HG02763 (cell line): ENCODE measurements around the gene FARP1.

Experiments used
- ATAC-seq: cut with Tn5 transposase; IDR thresholded peaks from one replicate; pipeline ENCODE4 v1.9.1; 2021; ENCODE audit warnings: mild to moderate bottlenecking, moderate library complexity; ENCODE audit not compliant: unreplicated experiment

FARP1 gene

GRCh38 chr13:98451676-98452470 is 309.0 kb downstream of the FARP1 start:
- no peak for ATAC-seq

- ATAC-seq: no peak
These were observed 310.3 kb downstream of the FARP1 start for GRCh38 chr13:98452851-98453843.

GRCh38 chr13:98454389-98454881 is 311.5 kb downstream of the FARP1 start:
- no peak for ATAC-seq

- ATAC-seq: no peak
These were observed 313.5 kb downstream of the FARP1 start for GRCh38 chr13:98456413-98456845.

DNA sequence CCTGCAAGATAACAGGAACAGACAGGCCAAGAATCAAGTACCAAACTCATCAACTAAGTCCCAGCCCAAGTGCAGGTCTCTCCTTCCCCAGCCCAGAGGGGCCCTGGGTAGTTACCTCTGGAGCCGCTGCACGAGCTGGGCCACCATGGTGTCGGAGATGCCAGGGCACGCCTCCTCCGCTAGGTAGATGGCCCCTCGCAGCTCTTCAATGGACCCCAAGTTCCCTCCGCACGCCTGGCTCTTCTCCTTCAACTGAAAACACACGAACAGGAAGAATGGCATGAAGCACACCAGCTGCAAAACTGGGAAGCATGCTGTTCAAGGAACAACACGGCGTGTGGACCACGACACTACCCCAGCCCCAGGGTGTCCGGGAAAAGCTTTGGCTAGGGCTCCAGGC is 314.2 kb downstream of the FARP1 start:
- no peak for ATAC-seq

DNA sequence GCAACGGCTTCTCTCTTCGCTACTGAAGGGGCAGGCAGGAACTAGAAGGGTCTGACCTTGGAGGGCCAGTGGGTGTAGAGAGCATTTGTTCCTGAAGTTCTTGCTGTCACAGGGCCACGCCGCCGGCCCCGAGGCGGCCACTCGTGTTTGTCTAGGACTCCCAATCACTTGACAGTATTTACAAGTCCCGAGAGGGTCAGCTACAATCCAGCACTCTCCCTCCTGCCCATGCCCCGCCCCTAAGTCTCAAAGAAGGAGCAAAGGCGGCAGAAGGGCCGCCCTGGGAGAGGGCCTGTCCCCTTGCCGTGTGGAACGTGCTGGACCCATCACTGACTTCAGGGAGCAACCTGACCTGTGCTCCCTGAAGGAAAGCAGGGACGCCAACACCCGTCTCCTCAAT is 315.5 kb downstream of the FARP1 start:
- no peak for ATAC-seq

DNA sequence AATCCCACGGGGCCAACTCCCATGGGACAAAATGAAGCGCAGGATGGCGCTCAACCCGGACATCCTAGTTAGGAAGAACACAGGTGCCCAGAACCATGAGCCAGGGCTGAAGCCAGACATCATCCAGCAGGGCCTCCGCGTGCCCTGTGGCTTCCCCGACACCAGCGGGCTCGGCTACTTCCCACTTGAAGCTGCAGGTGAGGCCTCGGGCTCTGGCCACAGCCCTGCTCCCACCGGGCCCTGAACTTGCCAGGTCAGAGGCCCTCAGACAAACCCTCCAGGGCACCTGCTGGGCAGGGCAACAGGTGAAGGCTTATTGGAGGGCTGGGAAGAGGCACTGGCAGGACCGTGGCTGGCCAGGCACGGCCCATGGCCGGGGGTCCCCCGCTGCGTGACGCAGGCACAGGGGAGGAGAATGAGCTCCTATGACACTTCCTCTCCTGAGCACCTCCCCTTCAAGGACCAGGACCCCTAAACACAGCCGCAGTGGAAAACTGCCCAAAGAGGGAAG is 316.3 kb downstream of the FARP1 start:
- ATAC-seq: no peak

DNA sequence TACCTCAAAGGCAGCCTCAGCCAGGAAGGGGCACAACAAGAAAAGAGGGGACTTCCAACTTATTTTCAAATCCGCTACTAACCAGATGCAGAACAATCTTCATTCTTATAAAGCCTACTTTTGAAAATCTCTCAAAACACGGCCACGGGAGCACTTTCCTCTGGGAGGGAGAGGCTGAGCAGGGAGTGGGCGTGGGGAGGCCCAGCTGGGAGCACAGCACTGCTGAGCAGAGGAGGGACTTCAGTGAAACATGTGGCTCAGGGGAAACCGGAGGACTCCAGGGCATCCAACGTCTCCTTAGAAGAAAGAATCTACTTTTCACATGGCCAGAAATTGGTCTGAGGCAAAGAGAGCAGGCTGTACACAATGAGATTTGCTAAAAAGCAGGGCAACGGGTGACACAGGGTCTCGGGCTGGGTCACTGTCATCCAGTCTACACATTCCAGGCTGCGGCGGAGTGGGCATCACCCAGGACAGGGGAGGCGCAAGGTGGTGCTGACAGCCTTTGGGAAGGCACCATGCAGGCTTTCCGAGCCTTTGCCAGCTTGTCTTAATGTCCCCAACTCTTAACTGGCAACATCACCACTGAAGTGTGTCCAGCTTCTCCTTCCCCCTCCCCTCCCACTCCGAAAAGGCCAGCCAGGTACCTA is 317.0 kb downstream of the FARP1 start:
- ATAC-seq: no peak

DNA sequence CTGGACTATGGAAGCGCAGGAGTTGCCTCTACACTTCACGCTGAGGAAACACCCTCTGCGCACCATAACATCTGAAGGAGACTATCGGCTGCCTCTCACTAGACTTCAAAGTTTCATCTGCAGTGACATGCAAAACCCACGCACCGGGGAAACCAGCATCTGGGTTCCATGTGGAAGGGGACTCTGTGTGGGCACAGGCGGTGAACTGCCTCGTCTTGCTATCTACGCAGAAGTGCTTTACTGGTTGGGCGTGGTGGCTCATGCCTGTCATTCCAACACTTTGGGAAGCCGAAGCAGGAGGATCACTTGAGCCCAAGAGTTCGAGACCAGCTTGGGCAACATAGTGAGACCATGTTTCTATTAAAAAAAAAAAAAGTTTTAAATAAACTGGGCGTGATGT is 317.6 kb downstream of the FARP1 start:
- no peak for ATAC-seq

GRCh38 chr13:98461486-98462240 is 318.8 kb downstream of the FARP1 start:
- ATAC-seq: no peak

GRCh38 chr13:98462241-98462882 is 319.5 kb downstream of the FARP1 start:
- ATAC-seq: no peak

DNA sequence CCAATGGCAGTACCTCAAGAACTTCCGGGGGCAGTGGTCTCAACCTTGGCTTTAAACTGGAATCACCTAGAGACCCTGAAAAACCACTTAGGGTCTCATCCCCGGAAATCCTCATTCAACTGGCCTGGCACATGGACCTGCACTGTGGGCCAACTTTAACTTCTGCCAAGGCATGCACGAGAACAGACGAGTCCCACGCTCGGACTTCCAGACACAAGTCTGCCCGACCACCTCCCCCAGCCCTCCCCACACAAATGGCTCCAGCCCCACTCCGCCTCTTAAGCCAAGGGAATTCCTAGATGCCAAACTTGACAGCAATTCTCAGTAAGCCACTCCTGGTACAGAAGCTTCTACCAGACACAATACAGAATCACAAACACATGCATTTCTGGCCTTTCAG is 320.1 kb downstream of the FARP1 start:
- ATAC-seq: no peak

DNA sequence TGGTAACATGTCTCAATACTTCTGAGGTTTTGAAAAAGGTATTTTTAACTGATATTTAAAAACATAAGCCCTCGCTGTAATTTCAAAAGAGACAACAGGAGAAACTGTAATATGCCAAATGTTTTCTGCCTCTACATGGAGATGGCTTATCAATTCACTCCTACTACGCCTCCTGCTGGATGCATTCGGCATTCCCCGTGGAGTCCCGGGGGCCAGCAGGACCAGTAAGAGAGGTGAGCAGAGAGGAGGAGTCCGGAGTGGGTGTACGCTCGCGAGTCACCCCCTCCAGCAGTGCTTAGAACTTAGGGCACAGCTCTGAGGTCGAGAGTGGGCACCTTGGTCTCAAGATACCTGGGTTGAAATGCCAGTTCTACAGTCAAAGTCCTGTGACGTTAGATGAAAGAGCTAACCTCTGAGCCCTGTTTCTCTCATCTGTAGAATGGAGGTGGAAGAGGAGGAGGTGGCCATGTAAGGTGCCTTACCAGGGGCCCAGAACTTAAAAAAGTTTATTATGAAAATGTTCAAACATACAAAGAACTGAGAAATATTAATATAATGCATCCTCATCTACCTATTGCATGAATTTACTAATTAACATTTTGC is 323.8 kb downstream of the FARP1 start:
- no peak for ATAC-seq

- ATAC-seq: no peak
These were observed 324.5 kb downstream of the FARP1 start for GRCh38 chr13:98467263-98467985.

DNA sequence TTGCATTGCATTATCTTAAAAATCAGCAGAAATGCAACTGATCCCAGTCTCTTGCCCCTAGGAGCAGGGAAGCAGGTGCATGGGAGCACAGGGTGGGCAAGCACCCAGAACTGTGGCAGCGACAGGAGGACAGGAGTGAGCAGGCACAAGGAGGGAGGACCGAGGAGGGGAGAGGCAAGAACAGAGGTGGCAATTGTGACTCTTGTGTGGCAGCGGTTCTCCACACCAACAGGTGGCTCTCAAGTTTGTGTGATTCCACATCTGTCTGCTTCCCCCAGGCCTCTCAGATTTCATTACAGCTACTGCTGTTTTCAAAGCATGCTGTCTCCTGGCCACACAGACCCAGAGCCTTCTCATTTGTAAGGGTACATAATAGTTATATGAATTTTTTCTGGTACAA is 325.5 kb downstream of the FARP1 start:
- ATAC-seq: no peak

DNA sequence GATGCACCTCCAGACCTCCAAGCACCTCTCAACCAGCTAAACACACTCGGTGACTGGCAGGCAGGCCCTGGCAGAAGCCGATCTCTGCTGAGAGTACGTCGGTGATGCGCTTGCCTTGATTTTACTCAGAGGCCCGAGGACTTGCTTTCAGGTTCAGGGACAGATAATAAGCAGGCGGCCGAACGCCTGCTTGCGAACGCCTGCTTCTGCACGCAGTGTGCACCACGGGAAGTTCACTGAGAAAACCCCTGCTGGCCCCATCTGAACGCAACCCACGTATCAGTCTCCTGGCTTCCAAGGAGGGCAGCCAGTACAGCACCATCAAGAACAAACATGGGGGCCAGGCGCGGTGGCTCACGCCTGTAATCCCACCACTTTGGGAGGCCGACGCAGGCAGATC is 326.0 kb downstream of the FARP1 start:
- no peak for ATAC-seq

DNA sequence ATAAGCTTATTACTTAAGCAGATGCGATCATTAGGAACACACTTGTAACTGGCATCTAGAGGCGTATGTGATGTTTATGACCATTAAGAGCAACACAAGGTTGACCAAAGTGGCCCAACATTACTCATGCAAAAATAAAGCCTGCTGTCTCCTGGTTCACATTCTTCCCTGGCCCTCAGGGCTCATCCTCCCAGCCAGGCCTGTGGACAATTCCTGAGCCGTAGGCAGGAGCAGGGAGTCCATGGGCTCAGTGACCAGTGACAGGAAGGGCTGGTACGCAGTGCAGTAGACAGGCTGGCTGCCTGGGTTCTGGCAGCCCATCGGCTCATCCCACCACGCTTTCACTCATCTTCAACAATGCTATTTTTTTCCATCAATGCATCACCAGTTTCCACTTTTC is 328.0 kb downstream of the FARP1 start:
- ATAC-seq: no peak

DNA sequence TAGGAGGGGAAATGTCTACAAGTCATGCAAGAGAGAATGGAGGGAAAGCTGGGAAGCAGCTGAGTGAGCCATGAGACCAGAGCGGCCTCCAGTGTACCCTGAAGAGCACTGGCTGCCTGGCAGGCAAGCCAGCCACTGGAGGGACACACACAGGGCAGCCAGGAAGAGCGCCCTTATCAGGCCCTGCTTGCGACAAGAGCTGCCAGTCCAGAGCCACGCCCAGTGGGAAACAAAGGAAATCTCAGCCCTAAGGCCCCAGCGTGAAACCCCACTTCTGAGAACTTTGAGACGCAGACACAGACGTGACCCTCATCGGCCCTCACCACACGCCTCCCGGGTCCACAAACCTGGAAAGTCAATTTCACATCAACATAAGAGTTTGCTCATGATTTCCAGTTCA is 329.0 kb downstream of the FARP1 start:
- no peak for ATAC-seq
